ENCODE results near the gene ARPC1A.

Gene ARPC1A

DNA sequence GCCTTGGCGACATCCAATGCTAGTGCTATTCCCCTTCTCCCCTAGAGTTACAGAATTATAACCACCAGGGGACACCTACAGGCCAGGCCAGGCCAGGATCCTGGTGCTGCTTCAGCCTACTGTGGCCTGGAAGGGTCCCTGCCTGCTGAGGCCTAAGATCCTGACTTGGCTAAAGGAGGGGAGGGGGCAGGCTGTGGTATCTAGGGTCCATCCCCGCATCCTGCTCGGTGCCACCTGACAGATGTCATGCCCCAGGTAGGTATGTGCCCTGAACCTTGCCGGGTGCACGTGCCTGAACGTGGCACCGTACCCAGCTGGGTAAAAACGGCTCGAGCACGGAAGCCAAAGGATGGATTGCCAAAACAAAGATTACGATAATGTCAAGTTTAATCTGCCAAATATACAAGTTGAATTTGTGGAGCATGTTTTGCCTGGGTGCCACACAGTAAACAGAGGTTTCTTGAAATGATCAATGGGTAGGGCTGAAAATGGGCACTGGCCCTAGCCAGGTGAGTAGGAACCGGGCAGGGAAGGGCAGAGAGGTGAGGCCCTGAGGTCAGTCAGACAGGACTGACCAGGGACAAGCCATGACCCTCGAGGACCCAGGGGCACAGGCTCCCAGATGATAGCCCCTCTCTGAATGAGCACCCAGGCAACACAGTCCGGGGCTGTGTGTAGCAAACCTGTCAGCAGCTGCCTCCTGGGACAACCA, 70.1 kb downstream of the ARPC1A start:
- Histone ChIP-seq H2AFZ (ENCODE audit: low read length) (no peak overlapping the region), H3K4me1 (ENCODE audit: insufficient read depth, low read length, severe bottlenecking) (peaks cover 18% of the 10 kb centered on the region), H3K4me3 (ENCODE audit: low read depth, low read length, poor library complexity, severe bottlenecking) (no peak overlapping the region), H3K9ac (ENCODE audit: low read length) (no peak overlapping the region), H3K9me2 (ENCODE audit: low read depth, low read length) (no peaks in the 10 kb centered on the region), H3K36me3 (ENCODE audit: insufficient read depth, low read length) (peaks cover 93% of the 10 kb centered on the region), H3K79me2 (ENCODE audit: insufficient read depth, low read length) (no peaks in the 10 kb centered on the region), H3K27me3 (ENCODE audit: insufficient read depth, low read length) (no peaks in the 10 kb centered on the region), H3K27ac (ENCODE audit: low read depth, low read length, poor library complexity, severe bottlenecking) (no peak overlapping the region), H3F3A (ENCODE audit: insufficient read depth, low read length) (no peaks in the 10 kb centered on the region), H3K9me3 (ENCODE audit: low read length) (no peaks in the 10 kb centered on the region), H4K20me1 (ENCODE audit: insufficient read depth, low read length) (no peaks in the 10 kb centered on the region), H3K4me2 (ENCODE audit: low read length) (no peak overlapping the region)
- TF ChIP-seq, protein P1, sequence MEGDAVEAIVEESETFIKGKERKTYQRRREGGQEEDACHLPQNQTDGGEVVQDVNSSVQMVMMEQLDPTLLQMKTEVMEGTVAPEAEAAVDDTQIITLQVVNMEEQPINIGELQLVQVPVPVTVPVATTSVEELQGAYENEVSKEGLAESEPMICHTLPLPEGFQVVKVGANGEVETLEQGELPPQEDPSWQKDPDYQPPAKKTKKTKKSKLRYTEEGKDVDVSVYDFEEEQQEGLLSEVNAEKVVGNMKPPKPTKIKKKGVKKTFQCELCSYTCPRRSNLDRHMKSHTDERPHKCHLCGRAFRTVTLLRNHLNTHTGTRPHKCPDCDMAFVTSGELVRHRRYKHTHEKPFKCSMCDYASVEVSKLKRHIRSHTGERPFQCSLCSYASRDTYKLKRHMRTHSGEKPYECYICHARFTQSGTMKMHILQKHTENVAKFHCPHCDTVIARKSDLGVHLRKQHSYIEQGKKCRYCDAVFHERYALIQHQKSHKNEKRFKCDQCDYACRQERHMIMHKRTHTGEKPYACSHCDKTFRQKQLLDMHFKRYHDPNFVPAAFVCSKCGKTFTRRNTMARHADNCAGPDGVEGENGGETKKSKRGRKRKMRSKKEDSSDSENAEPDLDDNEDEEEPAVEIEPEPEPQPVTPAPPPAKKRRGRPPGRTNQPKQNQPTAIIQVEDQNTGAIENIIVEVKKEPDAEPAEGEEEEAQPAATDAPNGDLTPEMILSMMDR (IDR thresholded peaks at IDR 0.05; ENCODE audit: low read length) = no peak; the same call in 1 of the 2 replicates
- no peak for TF ChIP-seq EZH2 (IDR thresholded peaks at IDR 0.05; ENCODE audit: borderline replicate concordance, low read length)

DNA sequence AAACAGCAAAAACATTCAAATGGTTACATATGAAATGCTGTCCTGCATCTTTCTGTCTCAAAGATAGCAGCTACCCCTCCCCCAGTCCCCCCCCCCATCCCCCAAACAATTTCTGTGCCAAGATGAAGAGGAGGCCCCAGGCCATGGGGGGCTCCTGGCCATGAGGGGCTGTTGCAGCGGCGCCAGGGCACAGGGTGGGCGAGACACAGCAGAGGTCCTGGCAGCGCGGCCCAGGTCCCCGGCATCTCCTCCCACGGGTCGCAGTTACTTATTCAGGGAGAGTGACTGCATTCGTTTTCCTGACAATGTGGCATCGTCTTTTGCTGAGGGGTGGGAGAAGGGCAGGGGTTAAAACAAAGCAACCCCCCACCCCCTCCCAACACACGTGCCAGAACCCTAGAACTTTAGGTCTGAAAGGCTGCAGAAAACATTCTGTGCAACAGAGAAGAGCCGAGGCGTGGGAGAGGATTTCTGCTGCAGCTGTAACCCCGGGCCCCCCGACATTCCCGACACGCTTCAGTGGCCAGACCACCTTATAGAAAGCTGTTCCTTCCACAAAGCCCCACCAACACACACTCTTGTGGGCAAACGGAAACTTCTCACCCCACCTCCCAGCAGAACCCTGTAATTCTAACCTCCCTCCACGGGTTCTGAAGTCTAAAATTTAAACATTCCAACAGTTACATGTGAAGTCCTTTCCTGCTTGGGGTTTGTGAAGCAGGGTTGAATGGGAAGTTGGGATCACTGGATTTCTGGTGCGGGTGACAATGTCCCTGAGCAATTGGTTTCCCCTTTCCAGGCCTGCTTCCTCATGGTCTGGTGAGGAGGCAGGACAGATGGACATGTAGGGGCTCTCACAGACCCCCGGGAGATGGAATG, 71.0 kb downstream of the ARPC1A start:
- H4K20me1 ChIP-seq (ENCODE audit: insufficient read depth, low read length) = no peaks in the 10 kb centered on the region
- no peaks in the 10 kb centered on the region for H3K27me3 ChIP-seq (ENCODE audit: insufficient read depth, low read length)
- H3K4me1 ChIP-seq (ENCODE audit: insufficient read depth, low read length, severe bottlenecking) = peaks cover 18% of the 10 kb centered on the region
- no peak for TF ChIP-seq EZH2 (IDR thresholded peaks at IDR 0.05; ENCODE audit: borderline replicate concordance, low read length)
- TF ChIP-seq, protein P1 (IDR thresholded peaks at IDR 0.05; ENCODE audit: low read length) = no peak
- H3K79me2 ChIP-seq (ENCODE audit: insufficient read depth, low read length) = no peaks in the 10 kb centered on the region
- no peak overlapping the region for H3K9ac ChIP-seq (ENCODE audit: low read length)
- no peaks in the 10 kb centered on the region for H3K9me3 ChIP-seq (ENCODE audit: low read length)
- no peak overlapping the region for H3K4me2 ChIP-seq (ENCODE audit: low read length)
- no peaks in the 10 kb centered on the region for H3K9me2 ChIP-seq (ENCODE audit: low read depth, low read length)
- no peaks in the 10 kb centered on the region for H3F3A ChIP-seq (ENCODE audit: insufficient read depth, low read length)
- H3K4me3 ChIP-seq (ENCODE audit: low read depth, low read length, poor library complexity, severe bottlenecking) = no peak overlapping the region
- H3K36me3 ChIP-seq (ENCODE audit: insufficient read depth, low read length) = peaks cover 93% of the 10 kb centered on the region
- no peak overlapping the region for H3K27ac ChIP-seq (ENCODE audit: low read depth, low read length, poor library complexity, severe bottlenecking)
- no peak overlapping the region for H2AFZ ChIP-seq (ENCODE audit: low read length)

DNA sequence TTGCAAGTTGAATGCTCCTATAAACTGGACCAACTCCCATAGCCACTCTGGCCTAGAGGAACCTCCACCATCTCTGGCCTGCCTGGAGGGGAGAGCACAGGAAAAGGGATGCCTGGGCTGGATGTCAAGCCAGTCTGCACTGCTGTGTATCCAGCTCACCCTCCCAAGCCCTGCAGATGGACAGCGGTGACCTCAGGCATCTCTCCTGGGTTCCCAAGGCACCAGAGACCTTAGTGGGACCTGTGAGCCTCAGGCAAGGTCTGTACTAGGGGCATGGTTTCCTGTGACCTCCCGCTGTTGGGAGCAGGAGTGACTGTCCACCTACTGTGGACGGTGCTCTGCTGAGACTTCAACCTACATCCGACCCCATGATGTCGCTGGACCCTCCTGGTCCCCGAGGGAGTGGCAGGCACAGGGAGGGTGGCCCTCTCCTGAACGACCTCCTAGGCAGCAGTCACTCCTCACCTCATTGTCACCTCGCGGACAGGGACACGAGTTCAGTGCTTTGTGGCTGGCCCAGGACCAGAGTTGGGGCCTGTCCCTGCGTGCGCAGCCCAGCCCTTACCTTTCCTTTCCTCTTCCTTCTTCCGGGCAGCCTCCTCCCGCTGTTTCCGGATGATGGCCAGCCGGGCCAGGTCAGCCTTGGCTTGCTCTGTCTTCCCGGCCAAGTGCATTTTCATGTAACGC, 71.7 kb downstream of the ARPC1A start:
- H3K9me2 ChIP-seq (ENCODE audit: low read depth, low read length) = no peaks in the 10 kb centered on the region

More for the DNA sequence above, 71.7 kb downstream of the ARPC1A start:
- no peaks in the 10 kb centered on the region for H3F3A ChIP-seq (ENCODE audit: insufficient read depth, low read length)
- no peaks in the 10 kb centered on the region for H3K79me2 ChIP-seq (ENCODE audit: insufficient read depth, low read length)
- no peak for TF ChIP-seq EZH2 (IDR thresholded peaks at IDR 0.05; ENCODE audit: borderline replicate concordance, low read length)
- TF ChIP-seq, protein P1 (IDR thresholded peaks at IDR 0.05; ENCODE audit: low read length) = no peak
- no peak overlapping the region for H3K4me2 ChIP-seq (ENCODE audit: low read length)
- H2AFZ ChIP-seq (ENCODE audit: low read length) = no peak overlapping the region
- H3K36me3 ChIP-seq (ENCODE audit: insufficient read depth, low read length) = peaks cover 92% of the 10 kb centered on the region
- H3K4me1 ChIP-seq (ENCODE audit: insufficient read depth, low read length, severe bottlenecking) = peaks cover 11% of the 10 kb centered on the region
- no peak overlapping the region for H3K27ac ChIP-seq (ENCODE audit: low read depth, low read length, poor library complexity, severe bottlenecking)
- no peak overlapping the region for H3K9ac ChIP-seq (ENCODE audit: low read length)
- H3K27me3 ChIP-seq (ENCODE audit: insufficient read depth, low read length) = no peaks in the 10 kb centered on the region
- no peaks in the 10 kb centered on the region for H4K20me1 ChIP-seq (ENCODE audit: insufficient read depth, low read length)
- no peak overlapping the region for H3K4me3 ChIP-seq (ENCODE audit: low read depth, low read length, poor library complexity, severe bottlenecking)
- H3K9me3 ChIP-seq (ENCODE audit: low read length) = no peaks in the 10 kb centered on the region

Measured in OCI-LY1 (cell line).